HG03103 (cell line): ENCODE results near the gene TRAFD1.
"Not testable (repeated sequence)": the region's sequence is repeated elsewhere in the genome, so short reads cannot be mapped to it uniquely, and the experiment has no call there.

ENCODE experiments used
- ATAC-seq: cut with Tn5 transposase; IDR thresholded peaks from one replicate; pipeline ENCODE4 v1.9.1; 2021; ENCODE audit warnings: low read depth; ENCODE audit not compliant: unreplicated experiment

The TRAFD1 gene

DNA sequence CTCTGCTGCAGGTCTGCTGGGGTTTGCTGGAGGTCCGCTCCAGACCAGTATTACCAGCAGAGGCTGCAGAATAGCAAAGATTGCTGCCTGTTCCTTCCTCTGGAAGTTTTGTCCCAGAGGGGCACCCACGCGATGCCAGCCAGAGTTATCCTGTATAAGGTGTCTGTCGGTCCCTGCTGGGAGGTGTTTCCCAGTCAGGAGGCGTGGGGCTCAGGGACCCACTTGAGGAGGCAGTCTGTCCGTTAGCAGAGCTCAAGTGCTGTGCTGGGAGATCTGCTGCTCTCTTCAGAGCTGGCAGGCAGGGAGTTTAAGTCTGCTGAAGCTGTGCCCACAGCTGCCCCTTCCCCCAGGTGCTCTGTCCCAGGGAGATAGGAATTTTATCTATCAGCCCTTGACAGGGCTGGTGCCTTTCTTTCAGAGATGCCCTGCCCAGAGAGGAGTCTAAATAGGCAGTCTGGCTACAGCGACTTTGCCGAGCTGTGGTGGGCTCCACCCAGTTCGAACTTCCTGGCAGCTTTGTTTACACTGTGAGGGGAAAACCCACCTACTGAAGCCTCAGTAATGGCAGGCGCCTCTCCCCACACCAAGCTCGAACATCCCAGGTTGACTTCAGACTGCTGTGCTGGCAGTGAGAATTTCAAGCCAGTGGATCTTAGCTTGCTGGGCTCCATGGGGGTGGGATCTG lies 33.2 kb downstream of the TRAFD1 start:
- not testable (repeated sequence) for ATAC-seq

DNA sequence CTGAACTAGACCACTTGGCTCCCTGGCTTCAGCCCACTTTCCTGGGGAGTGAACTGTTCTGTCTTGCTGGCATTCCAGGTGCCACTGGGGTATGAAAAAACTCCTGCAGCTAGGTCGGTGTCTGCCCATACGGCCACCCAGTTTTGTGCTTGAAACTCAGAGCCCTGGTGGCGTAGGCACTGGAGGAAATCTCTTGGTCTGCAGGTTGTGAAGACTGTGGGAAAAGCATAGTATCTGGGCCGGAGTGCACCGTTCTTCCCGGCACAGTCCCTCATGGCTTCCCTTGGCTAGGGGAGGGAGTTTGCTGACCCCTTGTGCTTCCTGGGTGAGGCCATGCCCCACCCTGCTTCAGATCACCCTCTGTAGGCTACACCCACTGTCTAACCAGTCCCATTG lies 33.8 kb downstream of the TRAFD1 start:
- no peak for ATAC-seq

DNA sequence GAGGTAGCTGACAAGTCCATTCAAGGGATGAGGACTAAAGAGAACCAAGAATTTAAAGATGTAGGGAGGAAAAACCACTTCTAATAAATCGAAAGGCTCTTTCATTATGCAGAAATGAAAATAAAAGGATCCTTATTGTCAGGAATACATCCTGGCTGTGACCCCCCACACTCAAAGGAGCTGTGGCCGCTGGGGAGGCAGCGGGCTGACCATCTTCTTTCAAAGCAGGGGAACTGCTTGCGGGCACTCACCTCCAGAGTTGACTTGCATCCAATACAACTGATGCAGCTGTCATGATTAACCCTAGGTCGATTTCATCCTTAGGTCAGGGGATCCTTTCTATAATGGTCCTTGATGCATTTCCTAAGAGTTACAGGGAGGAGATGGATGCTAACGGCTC lies 35.3 kb downstream of the TRAFD1 start:
- ATAC-seq: no peak

DNA sequence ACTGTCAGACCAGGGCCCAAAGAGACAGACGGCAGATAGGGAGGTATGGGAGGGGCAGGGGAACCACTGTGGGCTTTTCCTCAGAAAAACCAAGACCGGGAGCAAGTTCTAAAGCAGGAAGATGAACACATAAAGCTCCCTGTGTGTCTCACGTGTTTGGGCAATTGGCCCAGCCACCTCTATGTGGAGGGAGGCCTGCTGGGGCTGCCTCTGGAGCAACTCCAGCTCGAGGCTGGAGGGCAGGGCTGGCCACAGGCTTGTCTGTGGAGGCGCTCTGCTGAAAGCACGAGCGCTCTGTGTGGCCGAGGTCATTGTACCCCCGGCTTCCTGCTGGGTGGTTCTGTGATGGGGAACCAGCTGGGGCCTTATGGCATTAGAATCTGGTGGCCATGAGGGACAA lies 36.4 kb downstream of the TRAFD1 start:
- no peak for ATAC-seq

DNA sequence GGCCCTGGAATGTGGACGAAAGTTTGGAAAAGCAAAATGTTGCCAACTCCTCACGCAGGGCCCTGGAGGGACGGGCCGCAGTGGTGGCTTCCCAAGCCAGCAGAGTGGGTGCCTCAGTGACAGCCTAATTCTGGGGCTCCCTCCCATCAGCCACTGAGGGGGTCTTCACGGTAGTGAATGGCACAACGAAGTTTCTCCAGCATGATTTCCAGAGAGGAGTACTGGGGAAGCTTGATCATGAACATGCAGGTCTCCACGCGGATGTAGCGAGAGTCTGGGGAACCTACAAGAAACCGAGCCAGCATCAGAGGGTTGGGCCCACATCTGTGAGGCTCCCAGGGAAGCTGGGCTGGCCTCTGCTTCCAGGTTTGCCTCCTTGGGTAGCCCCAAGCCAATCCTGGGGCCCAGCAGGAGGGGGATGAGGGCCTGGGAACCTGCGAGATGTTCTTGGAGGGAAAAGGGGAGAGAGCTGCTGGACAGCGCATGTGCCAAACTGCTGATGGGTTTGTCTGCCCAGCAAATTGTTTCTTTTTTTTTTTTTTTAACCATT lies 37.0 kb downstream of the TRAFD1 start:
- no peak for ATAC-seq

DNA sequence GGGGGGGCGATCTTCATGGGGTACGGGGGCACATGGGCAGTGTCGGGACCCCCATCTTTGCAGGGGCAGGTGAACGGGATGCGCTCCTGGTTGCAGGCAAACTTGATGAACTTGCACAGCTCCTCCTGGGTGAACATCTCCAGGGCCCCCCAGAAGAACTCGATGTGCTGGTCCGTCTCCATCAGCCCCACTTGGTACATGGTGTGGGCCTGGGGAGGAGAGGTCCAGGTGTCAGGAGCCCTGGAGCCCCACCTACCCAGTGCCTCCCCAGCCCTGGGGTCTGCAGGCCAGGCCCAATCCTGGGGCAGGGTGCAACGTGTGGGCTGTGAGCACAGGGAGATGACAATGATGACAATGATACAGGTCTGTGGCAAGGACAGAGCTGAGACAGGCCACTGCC lies 37.7 kb downstream of the TRAFD1 start:
- no peak for ATAC-seq

DNA sequence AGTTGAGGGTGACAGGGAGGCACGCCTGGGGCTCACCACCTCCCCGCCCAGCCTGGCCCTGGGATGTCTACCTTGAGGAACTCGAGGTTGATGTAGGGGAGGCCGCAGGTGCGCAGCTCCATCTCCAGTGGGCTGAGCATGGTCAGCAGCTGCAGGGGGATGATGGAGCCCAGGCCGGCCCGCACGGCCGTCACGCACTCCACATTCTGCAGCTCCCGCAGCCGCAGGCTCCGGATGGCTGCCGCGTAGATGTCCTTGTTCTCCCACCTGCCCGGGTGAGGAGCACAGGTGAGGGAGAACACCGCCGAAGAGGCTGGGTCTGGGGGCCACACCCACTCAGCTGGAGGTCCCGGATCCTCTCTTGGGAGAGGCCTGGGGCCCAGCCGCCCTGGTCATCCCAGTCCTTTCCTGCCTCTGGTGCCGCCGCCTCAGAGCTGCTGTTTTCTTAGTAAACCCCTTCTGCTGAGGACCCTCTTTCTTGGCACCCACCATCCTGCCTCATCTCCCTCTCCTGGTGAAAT lies 38.2 kb downstream of the TRAFD1 start:
- no peak for ATAC-seq

DNA sequence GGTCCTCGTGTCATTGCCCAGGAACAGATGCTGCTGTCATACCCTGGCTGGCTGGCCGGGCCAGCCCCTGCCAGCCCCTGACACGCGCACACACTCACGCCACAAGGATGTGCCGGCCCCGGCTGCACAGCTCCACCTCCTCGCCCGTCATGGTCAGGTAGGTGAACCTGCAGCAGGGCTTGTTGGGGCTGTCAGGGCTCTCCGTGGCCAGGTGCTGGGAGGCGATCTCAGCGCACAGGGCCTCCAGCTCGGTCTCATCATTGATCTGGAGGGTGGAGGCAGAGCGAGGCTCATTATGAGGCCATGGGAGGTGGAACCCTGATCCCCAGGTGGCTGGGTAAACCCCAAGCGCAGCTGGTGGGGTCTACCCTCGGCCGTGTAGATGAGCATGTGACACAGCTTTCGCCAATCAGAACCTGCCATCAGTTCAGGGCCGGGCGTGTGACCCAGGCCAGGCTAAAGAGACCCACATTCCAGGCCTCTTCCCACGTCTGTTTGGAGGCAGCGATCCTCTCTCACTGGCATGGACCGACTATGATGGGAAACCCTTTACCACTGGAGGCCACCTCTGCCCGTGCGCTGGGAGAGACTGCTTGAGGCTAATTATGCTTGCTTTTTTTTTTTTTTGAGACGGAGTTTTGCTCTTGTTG lies 38.8 kb downstream of the TRAFD1 start:
- no peak for ATAC-seq

DNA sequence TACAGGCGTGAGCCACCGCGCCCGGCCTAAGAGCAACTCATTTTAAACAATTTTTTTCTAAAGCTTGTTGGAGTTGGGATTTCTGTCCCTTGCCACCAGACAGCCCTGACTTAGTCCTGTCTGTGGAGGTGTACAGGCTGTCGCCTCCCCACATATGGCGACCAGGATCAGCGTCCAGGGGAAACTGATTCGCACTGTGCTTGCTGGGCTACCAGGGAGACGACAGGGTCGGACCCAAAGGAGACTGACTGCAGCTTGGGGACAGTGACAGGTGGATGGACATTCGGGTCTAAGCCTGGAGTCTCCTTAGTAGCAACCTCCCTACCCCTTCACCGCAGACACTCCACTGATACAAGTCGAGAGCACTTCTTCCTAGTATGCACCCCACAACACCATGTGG lies 40.3 kb downstream of the TRAFD1 start:
- no peak for ATAC-seq

DNA sequence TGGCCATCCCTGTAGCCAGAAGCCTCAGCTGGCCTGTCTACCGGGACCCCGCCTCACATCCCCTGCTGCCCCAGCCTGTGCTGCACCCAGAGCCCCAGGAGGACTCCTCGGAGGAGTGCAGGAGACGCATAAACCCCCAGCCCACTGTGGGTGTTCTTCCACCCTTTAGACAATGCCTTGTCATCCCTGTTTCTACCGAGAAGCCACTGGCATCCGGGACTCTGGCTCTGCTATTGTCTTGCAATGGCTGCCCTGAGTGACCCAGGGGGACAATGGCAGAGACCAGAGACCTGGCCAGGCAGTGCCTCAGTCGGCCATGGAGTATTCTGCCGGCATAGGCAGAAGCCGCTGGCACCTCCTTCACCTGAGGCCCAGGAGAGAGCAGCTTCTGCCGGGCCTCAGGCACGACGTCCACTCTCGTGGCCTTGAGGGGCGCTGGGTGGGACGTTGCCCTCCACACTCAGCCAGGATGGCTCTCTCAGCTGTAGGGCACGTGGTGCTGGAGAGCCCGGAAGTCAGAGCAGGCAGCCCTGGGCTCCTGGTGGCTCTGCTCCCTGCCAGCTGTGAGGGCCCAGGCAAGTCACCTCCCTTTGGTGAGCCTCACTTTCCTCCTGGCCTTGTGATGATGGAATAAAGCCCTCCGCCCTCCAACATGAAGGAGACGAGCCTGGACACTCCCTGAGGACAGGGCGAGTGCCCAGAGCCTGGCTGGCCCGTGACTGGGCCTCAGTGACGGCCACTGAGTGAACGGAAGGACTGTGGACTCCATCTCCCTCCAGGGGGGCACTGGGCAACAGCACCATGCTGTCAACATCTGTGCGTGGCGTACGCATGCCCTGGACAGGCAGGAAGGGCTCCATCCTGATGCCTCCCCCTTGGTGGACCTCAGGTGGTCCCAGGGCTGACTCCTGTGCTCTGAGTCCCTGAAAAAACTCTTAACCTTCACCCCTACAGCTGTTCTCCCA lies 41.0 kb downstream of the TRAFD1 start:
- ATAC-seq: no peak

DNA sequence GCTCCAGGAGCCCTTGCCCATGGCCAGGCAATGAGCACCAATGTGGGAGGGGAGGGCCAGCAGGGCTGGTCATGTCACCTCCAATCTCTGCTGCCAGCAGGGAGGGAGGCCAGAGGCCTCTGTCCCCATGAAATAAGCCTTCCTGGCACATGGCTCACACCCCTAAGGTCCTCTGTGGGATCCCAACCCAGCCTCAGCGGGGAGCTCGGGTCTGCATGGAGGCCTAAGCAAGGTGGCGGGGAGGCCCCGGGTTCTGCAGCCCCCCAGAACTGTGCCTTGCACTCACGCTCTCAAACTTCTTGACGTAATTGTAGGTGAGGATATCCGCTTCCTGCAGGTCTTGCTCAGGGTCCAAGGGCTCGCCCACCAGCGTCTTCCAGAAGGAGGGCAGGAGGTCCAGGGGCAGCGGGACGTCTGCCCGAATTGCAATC lies 41.7 kb downstream of the TRAFD1 start:
- ATAC-seq: no peak

DNA sequence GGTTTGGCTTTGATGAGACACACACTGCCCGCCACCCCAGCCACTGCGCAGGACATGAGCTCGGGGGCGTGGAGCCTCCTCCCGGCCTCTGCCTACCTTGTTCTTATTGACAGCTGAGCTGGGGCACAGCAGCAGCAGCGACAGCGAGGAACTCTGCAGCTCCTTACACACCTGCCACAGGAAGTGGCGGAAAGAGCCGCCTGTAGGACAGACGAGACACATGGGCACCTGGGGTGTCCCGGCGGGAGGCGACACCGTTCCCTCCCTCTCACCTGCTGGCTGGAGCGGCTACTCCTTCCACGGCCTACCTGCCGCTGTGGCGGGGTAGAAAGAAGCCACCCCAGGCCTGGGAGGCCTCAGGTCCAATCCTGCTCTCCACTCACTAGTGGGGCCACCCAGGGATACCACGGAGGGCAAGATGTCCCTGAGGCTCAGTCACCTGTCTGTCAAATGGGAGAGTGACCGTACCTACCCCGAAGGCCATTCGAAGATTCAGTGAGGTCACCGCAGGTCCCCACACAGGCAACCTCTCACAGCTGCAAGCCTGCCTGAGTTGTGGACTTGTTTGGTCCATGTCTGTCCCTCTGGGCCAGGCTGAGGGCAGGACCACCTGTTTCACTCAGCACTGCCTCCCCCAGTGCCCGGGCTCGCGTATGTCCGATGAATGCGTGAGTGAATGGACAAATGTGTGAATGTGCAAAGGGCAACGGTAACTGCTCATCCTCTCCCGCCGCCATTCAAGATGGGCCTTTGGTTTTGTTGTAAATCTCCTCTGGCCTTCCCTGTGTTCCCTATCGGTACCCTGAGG lies 42.6 kb downstream of the TRAFD1 start:
- ATAC-seq: no peak

DNA sequence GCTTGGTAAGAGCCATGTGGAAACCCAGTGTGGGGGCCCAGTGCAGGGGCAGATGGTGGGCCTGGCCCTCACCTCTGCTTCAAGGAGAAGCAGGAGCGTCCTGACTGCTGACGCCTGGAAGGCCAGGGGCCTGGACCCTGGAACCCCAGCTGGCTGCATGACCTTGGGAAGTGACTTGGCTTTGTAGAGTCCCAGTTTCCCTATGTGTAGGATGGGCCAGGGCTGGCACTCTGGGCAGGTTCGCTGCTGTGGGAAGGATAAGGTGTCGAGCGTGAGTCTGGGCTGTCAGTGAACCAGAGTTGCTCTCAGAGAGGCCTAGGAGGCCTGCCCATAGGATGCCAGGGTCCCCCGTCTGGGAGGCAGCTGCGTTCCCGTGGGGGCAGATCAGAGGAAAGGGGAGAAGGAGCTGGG lies 43.2 kb downstream of the TRAFD1 start:
- ATAC-seq: no peak

DNA sequence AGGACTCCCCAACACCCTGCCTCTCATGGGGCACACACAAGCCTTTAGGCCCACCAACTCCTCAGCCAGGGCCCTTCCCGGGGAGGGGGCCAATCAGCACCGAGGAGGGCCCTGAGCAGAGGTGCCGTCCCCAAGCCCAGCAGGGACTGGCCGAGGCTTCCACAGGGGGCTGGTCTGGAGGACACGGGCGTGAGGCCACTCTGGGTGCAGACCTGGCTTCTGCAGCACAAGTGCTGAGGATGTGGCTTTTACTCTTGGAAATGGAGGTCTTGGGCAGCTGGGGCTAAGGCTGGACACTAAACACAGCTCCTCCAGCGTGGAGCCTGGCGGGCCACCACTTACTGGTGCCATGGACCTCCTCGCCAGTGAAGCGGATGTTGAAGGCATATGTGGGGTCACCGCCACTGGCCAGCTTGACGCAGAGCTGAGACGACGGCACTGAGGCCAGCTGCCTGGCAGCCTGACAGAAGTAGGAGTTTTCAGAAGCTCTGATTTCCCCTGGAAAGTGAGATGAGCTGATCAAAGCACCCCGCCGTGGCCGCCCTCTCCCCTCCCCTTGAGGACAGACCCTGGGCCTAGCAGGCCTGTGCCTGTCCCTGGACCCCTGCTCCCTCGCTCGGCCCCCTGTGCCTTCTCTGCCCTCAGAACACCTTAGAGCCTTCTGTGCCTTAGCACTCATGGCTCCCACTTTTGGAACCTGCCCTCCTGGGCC lies 44.0 kb downstream of the TRAFD1 start:
- no peak for ATAC-seq

DNA sequence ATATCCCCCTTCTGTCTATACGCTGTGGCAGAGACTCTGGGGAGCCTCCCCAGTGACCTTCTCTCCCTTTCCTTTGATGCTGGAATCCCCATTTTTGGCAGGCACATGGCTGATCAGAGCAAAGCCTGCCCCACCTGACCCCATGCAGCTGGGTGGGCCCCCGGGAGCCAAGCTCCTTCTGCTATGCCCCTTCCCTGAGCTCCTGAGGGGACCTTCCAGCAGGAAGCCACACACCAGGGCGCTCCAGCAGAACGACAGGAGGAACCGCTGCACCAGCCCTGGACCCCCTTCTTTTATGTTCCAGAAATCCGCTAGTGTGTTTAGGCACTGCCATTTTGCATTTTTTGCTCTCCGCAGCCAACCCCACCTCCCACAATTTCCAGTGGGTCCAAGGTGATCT lies 44.6 kb downstream of the TRAFD1 start:
- ATAC-seq: no peak

DNA sequence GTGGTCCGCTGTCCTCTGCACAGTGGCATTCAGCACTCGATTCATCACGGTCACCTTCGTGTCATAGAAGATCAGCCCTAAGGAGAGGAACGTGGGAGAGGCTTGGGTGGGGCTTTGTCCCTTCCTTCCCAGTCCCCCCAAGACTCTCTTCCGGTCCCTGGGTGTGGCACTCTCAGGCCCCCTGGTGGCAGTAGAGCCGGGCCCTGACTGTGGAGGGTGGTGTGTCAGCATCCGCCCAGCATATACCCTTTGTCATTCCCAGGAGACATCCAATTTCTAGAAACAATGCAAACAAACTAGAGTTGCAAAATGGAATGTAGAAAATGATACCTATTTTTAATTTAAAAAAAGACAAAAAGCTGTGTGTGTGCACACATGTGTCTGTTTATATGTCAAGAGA lies 45.0 kb downstream of the TRAFD1 start:
- no peak for ATAC-seq

DNA sequence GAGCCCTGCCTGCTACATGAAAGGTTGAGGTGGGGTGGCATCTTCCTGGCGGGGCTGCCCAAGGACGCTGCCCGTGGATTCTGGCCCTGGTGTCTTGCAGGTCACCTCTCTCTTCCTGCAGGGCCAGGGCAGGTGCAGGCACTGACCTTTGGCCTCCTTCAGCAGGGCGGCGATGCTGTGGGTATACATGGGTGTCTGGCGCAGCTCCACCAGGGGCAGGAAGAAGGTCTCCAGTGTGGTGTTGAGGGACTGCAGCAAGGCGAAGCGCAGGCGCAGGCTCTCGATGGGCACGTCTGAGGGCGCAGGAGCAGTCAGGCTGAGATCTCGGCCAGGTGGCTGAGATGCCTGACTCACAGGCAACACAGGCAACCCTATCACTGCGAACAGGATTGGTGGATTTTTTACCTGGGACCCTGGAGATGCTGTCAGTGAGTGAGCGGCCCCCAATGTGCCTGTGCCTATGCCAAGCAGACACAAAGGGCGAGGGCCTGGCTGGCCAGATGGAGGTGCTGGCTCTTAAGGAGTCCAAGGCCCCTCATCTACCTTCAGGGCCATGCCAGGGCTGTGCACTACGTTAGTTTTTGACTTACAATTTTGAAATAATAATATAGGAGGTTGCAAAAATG lies 45.7 kb downstream of the TRAFD1 start:
- no peak for ATAC-seq

DNA sequence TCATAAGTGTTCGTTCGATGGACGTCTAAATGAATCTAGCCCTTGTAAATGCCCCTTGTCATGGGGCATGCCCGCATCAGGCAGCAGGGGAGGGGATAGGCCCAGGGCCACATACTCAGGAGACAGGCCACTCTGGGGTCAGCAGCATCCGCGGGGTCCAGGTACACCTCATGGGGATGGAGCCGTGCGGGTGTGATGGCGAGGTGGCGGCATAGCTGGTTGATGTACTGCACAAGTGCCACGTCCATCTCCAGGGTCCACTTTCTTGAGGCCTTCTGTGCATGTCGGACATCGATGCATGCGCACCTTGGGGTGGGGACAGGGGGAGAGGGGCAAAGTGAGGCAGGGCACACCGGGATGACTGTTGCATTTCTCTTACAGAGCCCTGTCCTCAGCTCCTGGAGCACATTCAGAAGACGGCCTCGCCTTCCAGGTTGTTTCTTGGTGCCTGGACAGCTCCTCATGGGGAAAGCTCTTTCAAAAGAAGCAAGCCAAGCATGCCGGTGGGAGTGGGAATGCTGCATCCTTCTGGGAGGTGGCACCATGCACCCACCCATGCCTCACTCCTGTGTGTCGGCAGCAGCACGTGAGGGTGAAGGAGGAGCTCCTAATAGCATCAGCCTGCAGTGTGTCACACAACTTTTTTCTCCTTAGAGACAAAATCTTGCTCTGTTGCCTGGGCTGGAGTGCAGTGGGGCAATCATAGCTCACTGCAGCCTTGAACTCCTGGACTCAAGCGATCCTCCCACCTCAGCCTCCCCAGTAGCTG lies 47.4 kb downstream of the TRAFD1 start:
- ATAC-seq: no peak
